Psoas muscle (tissue), 8 donors: ENCODE measurements around the gene SLC35G2. TPM values are rescaled to one million over a fixed set of nuclear protein-coding genes. Genes with fewer than 3 reads are reported as not detected.
A peak's percentile ranks its signal among the peaks of the same experiment; 100 is the strongest.

Experiments
- ATAC-seq, 4 donors: fragments of 200-7000 bp; cut with Tn5 transposase; one replicate each; pipeline ENCODE4 v1.9.1; 2020; ENCODE audit warnings: moderate library complexity in 3 of 4, mild to moderate bottlenecking in 2 of 4
- DNase-seq, 2 donors: peaks; one replicate each; pipeline ENCODE4 v3.0.0-alpha.2; 2020
- H3K27ac ChIP-seq: fragments of 200-600 bp; one replicate; pipeline ENCODE4 v1.8.0; 2022
- H3K27me3 ChIP-seq, 3 donors: fragments of 200-600 bp in 1 of 3; one replicate each; pipeline versions ENCODE4 v1.6.1 to v1.8.0; 2013 to 2022; ENCODE audit warnings: low read length in 2 of 3, mild to moderate bottlenecking in 2 of 3, moderate library complexity in 1 of 3; ENCODE audit not compliant: insufficient read depth in 3 of 3
- H3K36me3 ChIP-seq, 2 donors: fragments of 200-600 bp in 1 of 2; one replicate each; pipeline versions ENCODE4 v1.6.1 to v1.8.0; 2013 to 2022; ENCODE audit warnings: low read depth in 1 of 2, mild to moderate bottlenecking in 1 of 2, moderate library complexity in 1 of 2; ENCODE audit not compliant: insufficient read depth in 1 of 2
- H3K4me1 ChIP-seq: fragments of 200-600 bp; one replicate; pipeline ENCODE4 v1.8.0; 2022
- H3K4me3 ChIP-seq: fragments of 200-600 bp; one replicate; pipeline ENCODE4 v1.8.0; 2022; ENCODE audit warnings: mild to moderate bottlenecking
- H3K9me3 ChIP-seq: fragments of 200-600 bp; one replicate; pipeline ENCODE4 v1.8.0; 2022
- CTCF ChIP-seq: fragments of 200-600 bp; IDR thresholded peaks from one replicate; pipeline ENCODE4 v1.8.0; 2022; ENCODE audit warnings: antibody characterized with exemption
- WGBS, 3 donors: extraction: QIAGEN DNeasy Blood & Tissue Kit; methylation state at CpG; one replicate each; pipeline versions ENCODE4 v1.1.6 to v1.1.7; 2013; 5-methylcytosine and 5-hydroxymethylcytosine counted together
- intact Hi-C, 2 donors: fragments of 100-400 bp; cut with DNase I; formaldehyde crosslinking; loops; one replicate each; pipeline versions ENCODE4 v1.11.0 to v1.14.2; 2022
- polyA plus RNA-seq, 3 donors: library from polyadenylated mRNA; stranded (reverse); fragments of 200-250 nt; gene quantifications; one replicate each; pipeline ENCODE4 v1.2.3, GENCODE V29; 2013
- total RNA-seq, 4 donors: library from RNA; stranded (reverse); fragmentation: NEBNext Ultra II Directional in 2 of 4; extraction: Animal tissue kit (Norgen Biotek cat#: 25700) in 2 of 4; gene quantifications; one replicate each; pipeline versions ENCODE4 v1.2.1 to v1.2.4, GENCODE V29; 2021 to 2023
- donor health status: healthy with polysubstance abuse.
- donor health status: DM: no; HTN: no; CAD: no; lungs with moderate emphysema.
- donor health status: Bipolar disorder and iron deficiency.
- donor health status: healthy.
- donor health status: DM: yes; HTN: yes; CAD: no.
- donor health status: DM: no; HTN: no; CAD: no.
- donor health status: DM: no; HTN: no; CAD: no.
- donor health status: DM: yes; HTN: yes; CAD: no.

SLC35G2 gene
- total and polyA plus RNA-seq, 7 donors = 0.69 to 2.5 (median 1.5) TPM

DNA sequence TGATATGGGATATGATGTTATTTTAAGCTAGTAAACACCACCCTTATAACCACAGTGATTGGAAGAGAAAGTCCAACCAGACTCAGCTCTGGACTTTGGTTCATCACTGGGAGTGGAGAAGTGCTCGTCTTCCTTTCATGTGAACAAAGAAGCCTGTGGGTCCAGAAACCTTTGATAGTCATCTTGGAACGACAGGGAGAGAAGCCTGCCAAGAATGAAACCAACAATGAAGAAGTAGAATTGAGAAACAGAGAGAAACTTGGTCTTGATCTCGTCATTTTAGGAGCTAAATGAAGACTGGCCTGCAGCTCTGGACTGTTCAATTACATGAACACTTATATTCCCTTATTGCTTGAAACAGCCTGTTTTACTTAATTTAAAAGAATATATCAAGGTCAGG, 13.1 kb upstream of the SLC35G2 start:
- intact Hi-C loops = loop anchor here in 1 of 2 donors (10.0 kb wide), 1 partner anchor 59 kb away; the partner anchor contains the start of gene NCK1
- WGBS, 3 donors = 65 to 78% (median 66%) methylated on average over 3 of the region's 3 CpGs

GRCh38 chr3:136811701-136812100, 7.2 kb upstream of the SLC35G2 start:
- ATAC-seq = no peak
- Histone ChIP-seq H3K4me1 (no peaks in the 10 kb centered on the region), H3K27me3 (peaks cover 0 to under 1% (median 0%) of the 10 kb centered on the region in 3 donors), H3K9me3 (no peaks in the 10 kb centered on the region), H3K36me3 (no peaks in the 10 kb centered on the region), H3K27ac (no peak overlapping the region), H3K4me3 (no peak overlapping the region)
- intact Hi-C loops = no loop called here
- 71 to 78% (median 77%) methylated on average over 3 of the region's 3 CpGs for WGBS, 3 donors
- no peak for TF ChIP-seq CTCF
- DNase-seq = no peak

More for the DNA sequence above, 13.1 kb upstream of the SLC35G2 start:
- TF ChIP-seq CTCF = no peak
- ATAC-seq = no peak
- Histone ChIP-seq H3K9me3 (no peaks in the 10 kb centered on the region), H3K27ac (no peak overlapping the region), H3K4me1 (peaks cover 10% of the 10 kb centered on the region), H3K36me3 (no peaks in the 10 kb centered on the region), H3K27me3 (no peaks in the 10 kb centered on the region), H3K4me3 (no peak overlapping the region)
- no peak for DNase-seq

- peaks cover 6% of the 10 kb centered on the region for H3K4me1 ChIP-seq
- no peak for TF ChIP-seq CTCF
- no peak overlapping the region for H3K4me3 ChIP-seq
- H3K36me3 ChIP-seq = no peaks in the 10 kb centered on the region
- no peak for ATAC-seq
- intact Hi-C loops = no loop called here
- no peaks in the 10 kb centered on the region for H3K9me3 ChIP-seq
- no peak overlapping the region for H3K27ac ChIP-seq
- no peak for DNase-seq
- peaks cover 0 to 29% (median 2%) of the 10 kb centered on the region in 3 donors for H3K27me3 ChIP-seq
- WGBS, 3 donors = 52 to 69% (median 66%) methylated on average over 1 of the region's 1 CpG
Measured at GRCh38 chr3:136817448-136817847, 1.5 kb upstream of the SLC35G2 start.

DNA sequence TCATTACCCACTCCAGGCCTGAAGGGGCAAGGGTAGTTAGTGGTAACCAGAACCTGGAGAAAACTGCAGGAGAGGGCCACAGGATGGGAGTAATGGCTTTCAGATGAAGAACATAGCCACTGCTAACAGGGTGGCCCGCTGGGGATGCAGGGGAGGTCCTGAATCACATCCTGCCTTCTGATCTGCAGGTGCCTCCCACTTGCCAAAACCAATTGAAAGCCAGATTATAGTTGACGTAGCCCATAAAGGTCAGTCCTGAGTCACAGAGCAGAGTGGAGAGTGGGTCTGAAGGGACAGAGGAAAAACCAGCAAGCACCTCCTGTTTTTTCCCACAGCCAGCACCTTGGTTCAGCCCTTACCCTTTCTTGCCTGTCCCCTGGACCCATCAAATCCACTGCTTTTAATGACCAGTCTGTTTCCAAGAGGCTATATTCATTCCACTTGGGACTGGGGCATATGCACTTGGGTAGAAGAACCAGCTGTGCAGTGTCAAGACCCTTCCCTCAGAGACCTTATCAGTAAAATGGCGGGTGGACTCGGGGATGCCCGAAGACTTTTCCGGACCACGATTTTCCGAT, 646 bp upstream of the SLC35G2 start:
- Histone ChIP-seq H3K27ac (peak overlapping the region; percentile 64), H3K36me3 (no peaks in the 10 kb centered on the region), H3K9me3 (no peaks in the 10 kb centered on the region), H3K27me3 (peaks cover 0 to 29% (median 2%) of the 10 kb centered on the region in 3 donors), H3K4me3 (peak overlapping the region; percentile 86), H3K4me1 (peaks cover 6% of the 10 kb centered on the region)
- DNase-seq (peak in 1 of 2 donors; percentile 35), ATAC-seq (peak; percentile 36 to 62 (median 50))
- TF ChIP-seq CTCF = no peak
- 21 to 23% (median 22%) methylated on average over 8 of the region's 8 CpGs for WGBS, 3 donors
- intact Hi-C loops = no loop called here

DNA sequence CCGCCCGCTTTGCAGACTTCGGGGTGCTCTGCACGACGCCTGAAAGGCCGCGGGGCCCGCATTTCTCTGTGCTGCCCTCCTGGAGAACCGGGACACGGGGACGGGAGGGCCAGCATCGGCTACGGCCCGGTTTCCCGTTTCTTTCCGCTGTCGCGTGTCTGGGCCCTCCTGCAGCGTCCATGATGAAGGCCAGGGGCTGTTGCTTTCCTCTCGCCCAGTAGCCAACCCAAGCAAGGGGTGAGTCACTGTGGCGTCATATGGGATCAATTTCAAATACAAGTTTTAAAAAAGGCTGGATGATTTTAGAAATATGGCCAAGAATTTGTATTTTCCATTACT, 435 bp downstream of the SLC35G2 start:
- H3K36me3 ChIP-seq = no peaks in the 10 kb centered on the region
- peak; percentile 64 to 82 (median 74) for ATAC-seq
- H3K9me3 ChIP-seq = peaks cover 6% of the 10 kb centered on the region
- H3K27me3 ChIP-seq = peaks cover 0 to 29% (median 2%) of the 10 kb centered on the region in 3 donors
- peaks cover 6% of the 10 kb centered on the region for H3K4me1 ChIP-seq
- peak; percentile 33 to 58 for DNase-seq
- no peak for TF ChIP-seq CTCF
- intact Hi-C loops = loop anchor here in 1 of 2 donors (1.0 kb wide), 1 partner anchor 195 kb away; no protein-coding TSS in a partner anchor
- peak overlapping the region; percentile 64 for H3K27ac ChIP-seq
- peak overlapping the region; percentile 86 for H3K4me3 ChIP-seq
- WGBS, 3 donors = 0 to 1% (median 1%) methylated on average over 17 to 21 of the region's 21 CpGs
